ENCODE measurements around the gene ATP6V1C2.
A peak's percentile ranks its signal among the peaks of the same experiment; 100 is the strongest.

ATP6V1C2 gene

DNA sequence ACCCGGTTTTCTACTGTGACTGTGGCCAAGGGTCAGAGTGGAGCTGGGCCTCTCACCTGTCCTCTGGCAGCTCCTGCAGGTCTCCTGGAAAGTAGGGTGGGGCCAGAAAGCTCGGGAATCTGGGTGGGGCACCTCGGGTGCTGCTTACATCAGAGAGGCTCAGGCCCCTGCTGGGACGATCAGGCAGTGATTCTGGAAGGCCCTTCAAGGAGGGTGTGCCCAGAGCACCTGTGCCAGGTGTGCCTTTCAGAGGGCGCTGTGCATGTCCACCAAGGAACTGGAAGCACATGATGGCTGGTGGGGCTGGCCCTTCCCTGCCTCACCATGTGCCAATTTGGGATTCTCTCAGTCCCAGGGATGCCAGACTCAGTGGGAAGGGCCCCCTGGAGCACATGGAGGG, 44.0 kb downstream of the ATP6V1C2 start:
- Mint-ChIP-seq H3K4me1 (ENCODE audit: low read depth in 2 of 2) (peaks cover 0 to 3% of the 10 kb centered on the region in 2 donors), H3K9me3 (no peaks in the 10 kb centered on the region), H3K36me3 (ENCODE audit: insufficient read depth) (peaks cover 3% of the 10 kb centered on the region), H3K4me3 (no peak overlapping the region), H3K27me3 (peaks cover 0 to 16% of the 10 kb centered on the region in 2 donors), H3K27ac (no peak overlapping the region)
- DNase-seq (no peak), ATAC-seq (replicated peaks) (no peak)

DNA sequence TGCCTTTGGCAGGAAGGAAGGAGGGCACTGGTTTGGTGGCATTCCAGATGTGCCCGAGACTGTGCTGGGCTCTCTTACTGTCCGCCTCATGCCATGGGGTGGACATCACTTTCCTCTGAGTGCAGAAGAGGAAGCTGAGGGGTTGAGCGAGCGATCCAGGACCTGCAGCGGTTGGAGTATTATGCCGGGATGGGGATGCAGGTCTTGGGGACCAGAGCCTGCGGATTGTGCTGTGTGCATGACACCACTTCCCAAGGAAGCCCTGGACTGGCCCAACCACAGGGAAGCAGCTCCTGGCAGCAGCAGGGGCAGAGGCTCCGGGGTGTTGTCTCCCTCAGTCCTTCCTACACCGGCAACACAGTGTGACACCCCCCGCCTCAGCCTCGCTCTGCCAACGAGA, 44.5 kb downstream of the ATP6V1C2 start:
- H3K4me1 Mint-ChIP-seq (ENCODE audit: low read depth in 2 of 2) = peaks cover 0 to 3% of the 10 kb centered on the region in 2 donors

DNA sequence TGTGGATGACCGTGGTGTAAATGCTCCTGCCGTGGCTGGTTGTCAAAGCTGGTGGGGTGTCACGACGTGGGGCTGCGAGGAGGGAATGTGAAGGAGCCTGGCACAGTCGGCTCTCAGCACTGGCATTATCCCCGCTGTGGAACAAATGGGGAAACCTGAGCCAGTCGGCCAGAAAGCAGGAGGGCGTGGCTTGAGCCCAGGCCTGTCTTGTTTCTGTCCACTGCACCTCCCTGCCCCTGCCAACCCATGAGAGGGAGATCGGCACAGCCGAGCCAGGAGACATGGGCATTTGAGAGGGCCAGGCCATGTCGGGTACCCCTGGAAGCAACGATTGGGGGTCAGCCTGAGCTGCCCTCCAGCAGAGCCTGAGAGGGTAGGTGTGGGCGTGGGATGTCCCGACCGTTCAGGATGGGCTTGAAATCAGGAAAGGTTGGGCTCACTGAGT, 46.7 kb downstream of the ATP6V1C2 start:
- ATAC-seq (replicated peaks) = no peak

More for the DNA sequence above, 44.5 kb downstream of the ATP6V1C2 start:
- DNase-seq (no peak), ATAC-seq (replicated peaks) (no peak)
- Mint-ChIP-seq H3K4me3 (no peak overlapping the region), H3K27ac (no peak overlapping the region), H3K27me3 (peaks cover 0 to 16% of the 10 kb centered on the region in 2 donors), H3K36me3 (ENCODE audit: insufficient read depth) (peaks cover 3% of the 10 kb centered on the region), H3K9me3 (no peaks in the 10 kb centered on the region)

DNA sequence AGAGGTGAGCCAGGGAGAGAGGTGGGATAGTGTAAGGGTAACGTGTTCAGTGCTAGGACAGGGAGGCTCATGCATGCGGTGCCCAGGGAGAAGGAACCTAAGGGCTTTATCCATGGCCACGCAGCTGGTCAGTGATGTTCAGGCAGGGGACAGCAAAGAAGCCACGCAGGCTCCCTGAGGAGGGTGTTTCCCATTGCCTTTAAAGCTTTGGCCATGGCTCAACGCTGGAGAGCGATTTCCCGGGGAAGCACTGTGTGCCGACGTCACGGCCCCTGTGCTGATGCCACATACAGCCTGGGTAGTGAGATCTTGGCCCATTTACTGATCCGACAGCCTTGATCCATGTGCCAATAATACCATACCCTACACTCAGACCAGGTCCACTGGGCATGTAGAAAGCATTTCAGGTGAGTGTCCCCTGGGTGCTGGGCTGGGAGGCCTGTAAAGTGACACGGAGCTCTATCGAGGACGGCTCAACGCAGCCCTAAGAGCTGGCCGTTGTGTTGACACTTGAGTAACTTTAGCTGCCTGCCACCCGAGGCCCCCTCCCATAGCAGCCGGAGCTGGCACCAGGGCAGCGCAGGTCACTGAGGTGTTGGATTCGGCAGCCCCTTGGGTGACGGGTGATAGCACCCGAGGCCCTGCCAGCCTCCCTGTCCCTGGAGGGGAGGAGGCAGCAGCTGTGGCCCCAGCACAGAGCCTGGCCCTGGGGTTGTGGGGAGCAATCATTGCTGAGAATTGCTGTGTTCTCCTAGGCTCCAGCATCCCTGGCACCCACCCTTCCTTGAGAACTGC, 49.7 kb downstream of the ATP6V1C2 start:
- ATAC-seq (replicated peaks) = no peak
- H3K9me3 Mint-ChIP-seq = no peaks in the 10 kb centered on the region
- no peak for DNase-seq
- H3K4me3 Mint-ChIP-seq = no peak overlapping the region
- H3K27ac Mint-ChIP-seq = no peak overlapping the region
- H3K36me3 Mint-ChIP-seq (ENCODE audit: insufficient read depth) = peaks cover 3% of the 10 kb centered on the region
- peaks cover 0 to 1% of the 10 kb centered on the region in 2 donors for H3K4me1 Mint-ChIP-seq (ENCODE audit: low read depth in 2 of 2)
- H3K27me3 Mint-ChIP-seq = no peaks in the 10 kb centered on the region

More for the DNA sequence above, 46.7 kb downstream of the ATP6V1C2 start:
- Mint-ChIP-seq H3K36me3 (ENCODE audit: insufficient read depth) (peaks cover 3% of the 10 kb centered on the region), H3K27me3 (peaks cover 0 to 6% of the 10 kb centered on the region in 2 donors), H3K4me3 (no peak overlapping the region), H3K4me1 (ENCODE audit: low read depth in 2 of 2) (peaks cover 0 to under 1% of the 10 kb centered on the region in 2 donors), H3K9me3 (no peaks in the 10 kb centered on the region), H3K27ac (no peak overlapping the region)
- no peak for DNase-seq

DNA sequence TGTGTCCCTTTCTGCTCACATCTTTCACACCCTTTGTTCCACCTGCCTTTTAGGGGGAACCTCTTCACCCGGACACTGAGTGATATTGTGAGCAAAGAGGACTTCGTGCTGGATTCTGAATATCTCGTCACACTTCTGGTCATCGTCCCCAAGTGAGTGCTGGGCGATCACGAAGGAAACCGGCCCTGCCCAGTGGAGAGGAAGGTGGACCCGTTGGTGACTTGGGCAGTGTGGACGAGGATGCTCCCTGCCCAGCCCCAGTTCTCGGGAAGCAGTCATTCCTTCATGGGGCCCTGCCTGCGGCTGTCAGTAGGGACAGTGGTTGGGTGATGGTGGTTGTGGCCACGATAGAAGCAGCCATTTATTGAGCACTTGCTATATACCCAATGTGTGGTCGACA, 50.4 kb downstream of the ATP6V1C2 start:
- no peak overlapping the region for H3K27ac Mint-ChIP-seq
- ATAC-seq (replicated peaks) = no peak
- no peak overlapping the region for H3K4me3 Mint-ChIP-seq
- peaks cover 0 to 2% of the 10 kb centered on the region in 2 donors for H3K4me1 Mint-ChIP-seq (ENCODE audit: low read depth in 2 of 2)
- H3K9me3 Mint-ChIP-seq = no peaks in the 10 kb centered on the region
- DNase-seq = no peak
- H3K27me3 Mint-ChIP-seq = no peaks in the 10 kb centered on the region
- H3K36me3 Mint-ChIP-seq (ENCODE audit: insufficient read depth) = peaks cover 3% of the 10 kb centered on the region

DNA sequence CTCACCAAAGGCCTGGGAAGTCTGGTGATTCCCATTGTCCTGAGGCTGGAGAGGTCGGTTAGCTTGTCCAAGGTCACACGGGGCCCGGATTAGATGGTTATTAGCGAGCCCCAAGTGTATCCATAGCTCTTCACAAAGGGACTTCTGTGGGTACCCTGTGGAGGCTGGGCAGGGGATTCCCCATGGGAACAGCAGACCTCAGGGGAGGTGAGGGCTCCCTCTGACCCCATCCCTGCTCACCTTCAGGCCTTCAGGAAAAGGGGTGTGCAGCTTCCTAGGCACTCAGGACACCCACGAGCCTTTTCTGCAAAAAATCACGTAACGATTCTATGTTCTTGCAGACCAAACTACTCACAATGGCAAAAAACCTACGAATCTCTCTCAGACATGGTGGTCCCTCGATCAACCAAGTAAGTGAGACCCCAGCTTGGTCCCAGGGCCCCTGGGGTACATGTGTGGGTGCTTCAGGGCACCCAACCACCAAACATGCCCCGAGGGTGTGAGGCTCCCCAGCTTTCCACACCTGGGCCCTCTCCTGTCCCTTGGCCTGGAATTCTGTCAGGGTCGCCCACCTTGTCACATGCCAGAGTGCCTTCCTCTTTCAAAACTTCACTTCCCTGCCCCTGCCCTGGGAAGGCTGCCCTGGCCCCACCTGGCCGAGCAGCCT, 50.9 kb downstream of the ATP6V1C2 start:
- no peak for ATAC-seq (replicated peaks)
- H3K36me3 Mint-ChIP-seq (ENCODE audit: insufficient read depth) = peaks cover 3% of the 10 kb centered on the region
- H3K4me1 Mint-ChIP-seq (ENCODE audit: low read depth in 2 of 2) = peaks cover 0 to 2% of the 10 kb centered on the region in 2 donors
- no peak for DNase-seq
- no peaks in the 10 kb centered on the region for H3K27me3 Mint-ChIP-seq
- H3K4me3 Mint-ChIP-seq = no peak overlapping the region
- no peaks in the 10 kb centered on the region for H3K9me3 Mint-ChIP-seq
- peak overlapping the region in 1 of 2 donors; percentile 8 for H3K27ac Mint-ChIP-seq

DNA sequence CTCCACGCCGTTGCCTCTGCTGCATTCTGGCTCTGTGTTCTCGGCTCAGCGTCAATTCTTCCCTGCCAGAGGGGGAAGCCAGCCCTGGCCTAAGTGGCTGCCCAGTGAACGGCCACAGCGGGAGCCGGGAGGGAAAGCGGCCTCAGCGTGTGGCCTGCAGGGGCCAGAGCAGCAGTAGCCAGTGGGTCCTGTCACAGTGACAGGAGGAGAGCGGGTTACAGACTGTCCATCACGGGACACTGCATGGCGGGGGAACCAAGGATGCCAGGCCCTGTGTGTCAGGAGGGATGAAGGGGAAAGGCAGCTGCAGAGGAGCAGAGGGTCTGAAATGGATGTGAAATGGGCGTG, 51.4 kb downstream of the ATP6V1C2 start:
- H3K27ac Mint-ChIP-seq = peak overlapping the region in 1 of 2 donors; percentile 8
- H3K4me3 Mint-ChIP-seq = no peak overlapping the region
- no peaks in the 10 kb centered on the region for H3K9me3 Mint-ChIP-seq
- H3K36me3 Mint-ChIP-seq (ENCODE audit: insufficient read depth) = peaks cover 3% of the 10 kb centered on the region
- H3K4me1 Mint-ChIP-seq (ENCODE audit: low read depth in 2 of 2) = peaks cover 0 to 2% of the 10 kb centered on the region in 2 donors
- DNase-seq = no peak
- ATAC-seq (replicated peaks) = no peak
- H3K27me3 Mint-ChIP-seq = no peaks in the 10 kb centered on the region

DNA sequence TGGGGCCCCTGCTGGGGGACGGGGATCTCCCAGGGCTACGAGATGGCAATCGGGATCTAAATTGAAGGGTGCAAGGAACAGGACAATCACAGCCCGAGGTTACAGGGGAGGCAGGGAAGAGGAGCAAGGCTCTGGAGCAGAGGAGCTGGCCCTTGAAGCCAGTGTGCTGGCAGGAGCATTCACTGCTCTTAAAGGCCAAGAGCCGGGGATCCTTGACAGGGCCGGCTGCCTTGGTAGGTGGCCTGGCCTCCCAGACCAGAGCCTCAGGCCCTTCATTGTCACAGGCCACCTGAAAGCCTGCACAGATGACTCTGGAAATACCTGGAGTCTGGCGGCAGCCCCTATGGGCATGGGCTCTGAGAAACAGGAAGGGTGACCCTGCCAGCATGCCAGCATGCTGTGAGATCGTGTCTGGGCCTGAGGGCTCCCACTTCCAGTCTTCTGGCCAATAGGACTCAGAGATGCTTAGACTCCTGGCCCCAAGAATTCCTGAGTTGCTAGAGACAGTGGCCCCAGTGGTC, 52.5 kb downstream of the ATP6V1C2 start:
- ATAC-seq (replicated peaks) = no peak
- Mint-ChIP-seq H3K27me3 (no peaks in the 10 kb centered on the region), H3K27ac (no peak overlapping the region), H3K4me1 (ENCODE audit: low read depth in 2 of 2) (peaks cover 0 to 2% of the 10 kb centered on the region in 2 donors), H3K36me3 (ENCODE audit: insufficient read depth) (peaks cover 8% of the 10 kb centered on the region), H3K4me3 (no peak overlapping the region), H3K9me3 (no peaks in the 10 kb centered on the region)
- no peak for DNase-seq

DNA sequence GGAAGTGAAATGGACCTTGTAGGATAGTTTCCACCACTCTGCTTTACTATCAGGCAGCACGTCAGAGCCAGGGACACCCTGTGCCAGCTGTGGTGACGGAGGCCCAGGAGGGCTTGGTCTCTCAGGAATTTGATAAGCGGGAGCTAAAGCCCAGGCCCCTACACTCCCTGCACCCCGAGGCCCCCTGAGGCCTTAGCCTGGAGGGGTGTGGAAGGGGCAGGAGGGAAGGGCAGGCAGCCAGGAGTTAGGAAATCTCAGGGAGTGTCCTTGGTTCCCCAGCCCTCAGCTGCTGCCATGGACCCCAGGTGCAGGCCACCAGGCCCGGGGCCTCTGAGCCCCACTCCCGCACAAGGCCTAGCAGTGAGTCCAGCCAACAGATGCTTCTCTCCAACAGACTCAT, 53.0 kb downstream of the ATP6V1C2 start:
- Mint-ChIP-seq H3K36me3 (ENCODE audit: insufficient read depth) (peaks cover 8% of the 10 kb centered on the region), H3K4me1 (ENCODE audit: low read depth in 2 of 2) (peaks cover 0 to 2% of the 10 kb centered on the region in 2 donors), H3K9me3 (no peaks in the 10 kb centered on the region), H3K4me3 (no peak overlapping the region), H3K27me3 (no peaks in the 10 kb centered on the region), H3K27ac (peak overlapping the region; percentile 41 to 68)
- ATAC-seq (replicated peaks) (no peak), DNase-seq (no peak)

DNA sequence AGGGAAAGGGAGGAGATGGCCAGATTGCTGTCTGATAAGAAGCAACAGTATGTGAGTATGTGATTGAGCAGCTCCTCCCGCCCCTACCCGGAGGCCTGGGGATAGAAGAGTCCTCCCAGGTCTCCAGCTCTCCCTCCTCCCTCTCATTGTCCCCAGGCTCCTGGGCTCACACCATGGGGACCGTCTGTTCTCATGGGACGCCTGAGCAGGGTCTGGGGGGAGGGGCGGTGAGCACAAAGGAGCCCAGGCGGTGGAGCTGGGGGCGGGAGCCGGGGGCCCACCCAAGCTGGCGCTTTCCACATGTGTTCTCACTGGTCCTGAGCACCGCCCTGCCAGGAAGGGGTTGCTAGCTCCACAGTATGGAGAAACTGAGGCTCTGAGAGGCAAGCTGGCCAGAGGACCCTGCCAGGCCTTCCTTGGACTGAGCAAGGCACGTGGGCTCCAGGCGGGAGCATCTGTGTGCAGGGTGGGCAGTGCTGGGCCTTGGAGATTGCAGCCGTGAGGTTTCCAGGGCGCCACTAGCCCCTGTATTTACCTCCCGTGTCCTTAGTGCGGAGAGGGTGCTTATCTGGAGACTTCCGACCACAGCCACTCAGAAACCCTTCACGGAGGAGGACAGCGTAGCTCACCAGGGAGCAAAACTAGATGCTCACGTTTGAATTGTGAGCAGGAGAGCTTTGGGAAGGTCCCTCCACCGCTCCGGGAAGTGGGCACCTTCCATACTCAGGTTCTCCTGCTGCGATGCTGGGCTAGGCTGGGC, 53.8 kb downstream of the ATP6V1C2 start:
- H3K4me1 Mint-ChIP-seq (ENCODE audit: low read depth in 2 of 2) = peaks cover 0 to 3% of the 10 kb centered on the region in 2 donors
- H3K9me3 Mint-ChIP-seq = no peaks in the 10 kb centered on the region
- peak overlapping the region in 1 of 2 donors; percentile 41 for H3K27ac Mint-ChIP-seq
- no peaks in the 10 kb centered on the region for H3K27me3 Mint-ChIP-seq
- H3K4me3 Mint-ChIP-seq = no peak overlapping the region
- DNase-seq = no peak
- no peak for ATAC-seq (replicated peaks)
- H3K36me3 Mint-ChIP-seq (ENCODE audit: insufficient read depth) = peaks cover 11% of the 10 kb centered on the region

DNA sequence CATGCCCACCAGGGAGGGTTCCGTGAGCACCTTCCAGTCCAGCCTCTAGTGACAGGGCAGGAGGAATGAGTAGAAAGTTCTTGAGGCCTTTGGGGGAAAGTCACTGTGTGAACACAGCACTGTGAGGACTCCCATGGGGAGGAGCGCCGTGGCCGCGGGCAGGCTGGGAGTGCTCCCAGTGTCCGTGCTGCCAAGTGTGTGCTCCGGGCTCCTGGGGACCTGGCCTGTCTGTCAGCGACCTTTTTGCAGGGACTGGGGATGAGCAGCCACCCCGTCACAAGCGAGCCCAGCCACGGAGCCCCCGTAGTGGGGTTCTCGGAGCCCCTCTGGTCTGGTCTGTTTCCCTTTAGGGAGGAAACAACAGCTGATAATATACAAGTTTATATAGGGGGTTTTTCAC, 54.4 kb downstream of the ATP6V1C2 start:
- Mint-ChIP-seq H3K4me1 (ENCODE audit: low read depth in 2 of 2) (peaks cover 0 to 4% of the 10 kb centered on the region in 2 donors), H3K27me3 (no peaks in the 10 kb centered on the region), H3K4me3 (no peak overlapping the region), H3K36me3 (ENCODE audit: insufficient read depth) (peaks cover 17% of the 10 kb centered on the region), H3K27ac (no peak overlapping the region), H3K9me3 (no peaks in the 10 kb centered on the region)
- DNase-seq (no peak), ATAC-seq (replicated peaks) (no peak)

DNA sequence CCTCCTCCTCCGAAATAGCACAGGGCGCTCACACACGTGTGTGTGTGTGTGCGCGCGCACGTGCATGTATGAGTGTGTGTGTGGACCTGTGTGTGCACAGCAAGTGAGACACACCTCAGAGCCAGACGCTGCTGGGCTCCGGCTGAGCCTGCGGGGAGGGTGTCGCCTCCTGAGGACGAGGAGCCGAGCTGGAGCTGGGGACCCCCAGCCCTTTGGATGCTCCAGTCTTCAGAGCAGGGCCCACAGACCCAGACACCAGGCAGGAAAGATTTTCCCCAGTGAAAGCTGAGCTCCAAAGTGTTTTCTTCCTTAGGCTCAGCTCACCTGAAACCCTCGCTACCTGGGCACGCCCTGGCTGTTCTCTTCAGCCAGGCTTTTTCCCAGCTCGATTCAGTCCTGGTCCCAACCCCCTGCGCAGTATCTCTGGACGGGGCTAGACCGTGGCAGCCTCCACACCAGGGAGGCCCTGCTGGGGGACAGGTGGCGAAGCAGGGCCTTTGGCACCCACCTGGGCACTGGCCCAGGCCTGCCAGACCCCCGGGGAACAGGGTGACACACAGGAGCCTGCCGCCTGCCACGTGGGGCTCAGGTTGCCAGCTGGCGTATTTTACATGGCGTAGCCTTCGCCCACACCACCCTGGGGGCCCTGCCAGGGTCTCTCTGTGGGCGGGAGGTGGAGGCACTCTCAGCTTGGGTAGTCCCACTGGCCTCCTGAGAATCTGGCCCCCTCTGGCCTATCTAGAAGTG, 55.0 kb downstream of the ATP6V1C2 start:
- no peak for ATAC-seq (replicated peaks)
- H3K9me3 Mint-ChIP-seq = no peaks in the 10 kb centered on the region
- peaks cover 23% of the 10 kb centered on the region for H3K36me3 Mint-ChIP-seq (ENCODE audit: insufficient read depth)
- no peak for DNase-seq
- H3K4me1 Mint-ChIP-seq (ENCODE audit: low read depth in 2 of 2) = peaks cover 0 to 4% of the 10 kb centered on the region in 2 donors
- no peak overlapping the region for H3K27ac Mint-ChIP-seq
- H3K27me3 Mint-ChIP-seq = no peaks in the 10 kb centered on the region
- H3K4me3 Mint-ChIP-seq = no peak overlapping the region

Data from effector memory CD8-positive, alpha-beta T cell (primary cell).